ENCODE results near the gene TCHP.

The TCHP gene

DNA sequence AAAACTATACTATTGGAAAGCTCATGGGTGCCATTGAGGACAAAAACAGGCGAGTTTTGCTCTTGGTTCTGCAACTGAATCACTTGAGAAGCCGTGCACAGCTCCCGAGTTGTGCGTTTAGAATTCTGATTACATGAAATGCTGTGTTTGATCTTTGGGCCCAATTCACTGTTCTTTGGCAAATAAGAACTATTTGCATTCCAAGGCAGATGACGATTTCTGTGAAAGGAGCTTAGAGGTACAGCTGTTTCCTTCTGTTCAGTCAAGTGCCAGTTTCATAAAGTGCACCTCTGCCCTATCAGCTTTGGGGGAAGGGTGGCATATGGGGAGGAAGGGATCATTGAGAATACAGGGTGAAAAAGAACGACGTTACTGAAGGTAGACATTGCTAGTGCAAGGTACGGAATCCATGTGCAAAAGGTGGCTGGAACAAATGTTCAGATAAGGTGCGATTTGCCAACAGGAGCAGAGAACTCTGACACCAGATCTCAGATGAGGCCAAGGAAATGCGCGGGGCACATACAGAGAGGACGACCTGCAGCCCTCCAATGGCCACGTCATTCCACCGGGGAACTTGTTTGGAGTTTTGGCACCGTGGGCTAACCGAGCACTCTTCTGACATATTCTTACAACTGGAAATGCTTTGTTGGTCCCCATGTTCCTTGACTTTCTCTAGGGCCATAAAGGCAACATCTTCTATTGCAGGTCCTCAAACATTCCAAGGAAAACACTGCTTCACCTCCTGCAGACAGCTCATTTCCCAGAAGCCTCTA lies 30.1 kb downstream of the TCHP start:
- no peak overlapping the region for H3K27ac ChIP-seq (ENCODE audit: low read length)
- H3K27me3 ChIP-seq (ENCODE audit: insufficient read depth, low read length, poor library complexity), result no peaks in the 10 kb centered on the region
- H3K4me3 ChIP-seq (ENCODE audit: low read depth in 1 of 2, low read length in 2 of 2), result no peak overlapping the region
- H3K4me1 ChIP-seq (ENCODE audit: insufficient read depth, low read length), result no peaks in the 10 kb centered on the region
- no peak for ATAC-seq (ENCODE audit: insufficient read depth, low read depth)
- H3K9ac ChIP-seq (ENCODE audit: low read depth, low read length), result no peak overlapping the region
- H3K36me3 ChIP-seq (ENCODE audit: insufficient read depth, low read length), result peaks cover 43% of the 10 kb centered on the region
- no peak for DNase-seq
- H3K4me2 ChIP-seq (ENCODE audit: insufficient read depth, low read length), result no peak overlapping the region
- H3K9me3 ChIP-seq (ENCODE audit: insufficient read depth, low read length, severe bottlenecking), result no peaks in the 10 kb centered on the region
- no peaks in the 10 kb centered on the region for H3K79me2 ChIP-seq (ENCODE audit: insufficient read depth, low read length)
- no peak for TF ChIP-seq EZH2 (IDR thresholded peaks at IDR 0.05; ENCODE audit: borderline replicate concordance, low read depth, low read length, severe bottlenecking)
- no peak for TF ChIP-seq CTCF (IDR thresholded peaks at IDR 0.05; ENCODE audit: borderline replicate concordance, extremely low read depth, low read length, poor library complexity, severe bottlenecking)
- no peak overlapping the region for H2AFZ ChIP-seq (ENCODE audit: low read depth, low read length)
- no peaks in the 10 kb centered on the region for H4K20me1 ChIP-seq (ENCODE audit: insufficient read depth, low read length)

DNA sequence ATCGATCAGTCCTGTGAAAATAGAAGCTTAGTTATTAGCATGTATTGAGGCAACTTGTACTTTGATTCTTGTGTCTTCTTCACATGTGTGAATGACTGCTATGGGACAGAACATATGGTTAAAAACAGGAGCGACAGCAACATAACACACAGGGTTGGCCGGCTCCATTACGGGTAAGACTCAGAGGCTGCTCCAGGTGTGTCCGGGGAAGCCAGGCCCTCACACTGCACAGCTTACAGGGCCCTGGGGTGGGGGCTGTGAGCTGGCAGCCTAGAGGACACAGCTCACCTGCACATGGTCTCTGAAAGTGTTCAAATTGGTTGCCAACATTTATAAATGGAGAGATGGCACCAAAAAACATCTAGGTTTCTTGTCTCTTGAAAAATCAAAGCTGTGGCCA lies 31.1 kb downstream of the TCHP start:
- H3K4me1 ChIP-seq (ENCODE audit: insufficient read depth, low read length), result no peaks in the 10 kb centered on the region
- no peaks in the 10 kb centered on the region for H4K20me1 ChIP-seq (ENCODE audit: insufficient read depth, low read length)
- ATAC-seq (ENCODE audit: insufficient read depth, low read depth), result no peak
- no peaks in the 10 kb centered on the region for H3K9me3 ChIP-seq (ENCODE audit: insufficient read depth, low read length, severe bottlenecking)
- DNase-seq, result no peak
- TF ChIP-seq EZH2 (IDR thresholded peaks at IDR 0.05; ENCODE audit: borderline replicate concordance, low read depth, low read length, severe bottlenecking), result no peak
- no peak for TF ChIP-seq CTCF (IDR thresholded peaks at IDR 0.05; ENCODE audit: borderline replicate concordance, extremely low read depth, low read length, poor library complexity, severe bottlenecking)
- H3K4me2 ChIP-seq (ENCODE audit: insufficient read depth, low read length), result no peak overlapping the region
- H3K27ac ChIP-seq (ENCODE audit: low read length), result no peak overlapping the region
- no peaks in the 10 kb centered on the region for H3K27me3 ChIP-seq (ENCODE audit: insufficient read depth, low read length, poor library complexity)
- H2AFZ ChIP-seq (ENCODE audit: low read depth, low read length), result no peak overlapping the region
- no peak overlapping the region for H3K4me3 ChIP-seq (ENCODE audit: low read depth in 1 of 2, low read length in 2 of 2)
- peaks cover 49% of the 10 kb centered on the region for H3K36me3 ChIP-seq (ENCODE audit: insufficient read depth, low read length)
- H3K79me2 ChIP-seq (ENCODE audit: insufficient read depth, low read length), result no peaks in the 10 kb centered on the region
- H3K9ac ChIP-seq (ENCODE audit: low read depth, low read length), result no peak overlapping the region

- H3K9me3 ChIP-seq (ENCODE audit: insufficient read depth, low read length, severe bottlenecking), result no peaks in the 10 kb centered on the region
- H4K20me1 ChIP-seq (ENCODE audit: insufficient read depth, low read length), result no peaks in the 10 kb centered on the region
- H3K9ac ChIP-seq (ENCODE audit: low read depth, low read length), result no peak overlapping the region
- no peaks in the 10 kb centered on the region for H3K4me1 ChIP-seq (ENCODE audit: insufficient read depth, low read length)
- no peak overlapping the region for H3K4me2 ChIP-seq (ENCODE audit: insufficient read depth, low read length)
- DNase-seq (no peak), ATAC-seq (ENCODE audit: insufficient read depth, low read depth) (no peak)
- no peaks in the 10 kb centered on the region for H3K27me3 ChIP-seq (ENCODE audit: insufficient read depth, low read length, poor library complexity)
- H3K27ac ChIP-seq (ENCODE audit: low read length), result no peak overlapping the region
- no peaks in the 10 kb centered on the region for H3K79me2 ChIP-seq (ENCODE audit: insufficient read depth, low read length)
- H3K36me3 ChIP-seq (ENCODE audit: insufficient read depth, low read length), result peaks cover 62% of the 10 kb centered on the region
- TF ChIP-seq EZH2 (IDR thresholded peaks at IDR 0.05; ENCODE audit: borderline replicate concordance, low read depth, low read length, severe bottlenecking) (no peak), CTCF (IDR thresholded peaks at IDR 0.05; ENCODE audit: borderline replicate concordance, extremely low read depth, low read length, poor library complexity, severe bottlenecking) (no peak)
- H2AFZ ChIP-seq (ENCODE audit: low read depth, low read length), result no peak overlapping the region
- H3K4me3 ChIP-seq (ENCODE audit: low read depth in 1 of 2, low read length in 2 of 2), result no peak overlapping the region
These were observed 32.9 kb downstream of the TCHP start for GRCh38 chr12:109932878-109933503.
